ENCODE data around the gene MYLIP.

Gene MYLIP

GRCh38 chr6:16145038-16145437 lies 16.2 kb downstream of the MYLIP start:
- no peak for DNase-seq

- no peak for DNase-seq
Measured at GRCh38 chr6:16146028-16146427, 17.1 kb downstream of the MYLIP start.

DNA sequence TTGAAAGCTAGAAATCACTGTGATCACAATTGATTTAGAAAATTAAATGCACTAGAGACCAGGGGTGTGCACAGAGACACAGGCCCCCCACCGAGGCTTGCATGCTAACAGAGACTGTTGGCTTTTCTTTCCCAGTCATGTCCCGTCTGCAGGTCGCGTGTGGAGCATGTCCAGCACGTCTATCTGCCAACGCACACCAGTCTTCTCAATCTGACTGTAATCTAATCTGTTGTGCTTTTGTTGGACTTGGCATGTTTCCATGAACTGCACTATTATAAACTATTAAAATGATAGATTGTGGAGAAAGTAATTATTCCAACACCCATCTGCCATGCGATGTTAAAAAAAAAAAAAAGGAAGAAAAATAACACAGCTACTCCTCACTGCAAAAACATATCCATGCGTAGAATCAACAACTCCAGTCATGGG lies 17.7 kb downstream of the MYLIP start:
- DNase-seq: no peak

DNA sequence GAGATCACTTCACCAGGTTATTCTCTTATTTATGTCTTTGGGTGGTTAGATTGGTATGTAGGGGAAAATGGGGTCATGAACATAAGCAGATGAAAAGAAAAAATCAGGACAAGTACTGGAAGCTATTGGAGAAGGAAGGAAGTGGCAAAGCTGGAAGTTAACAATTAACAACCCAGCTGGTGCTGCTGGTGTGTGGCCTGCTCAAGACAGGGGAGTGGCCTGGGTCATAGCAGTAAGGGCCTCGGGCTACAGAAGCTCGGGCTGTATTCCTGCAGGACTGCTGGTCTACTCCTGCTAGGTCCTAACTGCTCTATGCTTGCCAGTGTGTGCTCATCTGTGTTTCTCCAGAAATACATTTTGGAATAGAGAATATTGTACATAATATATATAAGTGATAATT lies 19.6 kb downstream of the MYLIP start:
- no peak for DNase-seq

- DNase-seq: no peak
Measured at GRCh38 chr6:16149305-16149704, 20.4 kb downstream of the MYLIP start.

- DNase-seq: no peak
Measured at GRCh38 chr6:16150098-16150497, 21.2 kb downstream of the MYLIP start.

DNA sequence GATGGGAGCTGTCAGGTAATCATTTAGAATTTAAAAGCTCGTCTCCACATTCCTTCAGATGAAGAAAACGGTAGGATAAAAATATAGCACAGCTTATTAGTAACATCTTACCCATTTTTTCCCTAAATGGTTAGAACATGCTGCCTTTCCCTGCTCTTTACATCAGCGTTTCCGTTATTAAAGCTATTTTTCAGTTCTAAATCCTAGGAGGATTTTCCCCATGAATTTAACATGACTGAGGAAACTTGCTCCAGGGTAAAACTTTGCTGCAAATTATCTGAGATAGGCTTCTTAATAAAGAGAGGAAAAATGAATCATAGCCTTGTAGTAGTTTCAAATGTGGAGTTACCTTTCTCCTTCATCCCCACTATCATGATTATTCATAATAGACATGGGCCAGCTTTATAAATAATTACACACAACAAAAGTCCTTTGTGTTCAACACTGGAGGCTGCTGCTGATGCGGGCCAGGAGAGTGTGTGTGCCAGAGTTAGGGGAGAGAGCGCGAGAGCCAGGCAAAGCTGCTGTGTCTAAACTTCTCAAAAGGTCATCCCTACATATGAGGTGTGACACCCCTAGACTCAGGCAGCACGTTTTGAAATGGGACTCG lies 24.4 kb downstream of the MYLIP start:
- DNase-seq: no peak

DNA sequence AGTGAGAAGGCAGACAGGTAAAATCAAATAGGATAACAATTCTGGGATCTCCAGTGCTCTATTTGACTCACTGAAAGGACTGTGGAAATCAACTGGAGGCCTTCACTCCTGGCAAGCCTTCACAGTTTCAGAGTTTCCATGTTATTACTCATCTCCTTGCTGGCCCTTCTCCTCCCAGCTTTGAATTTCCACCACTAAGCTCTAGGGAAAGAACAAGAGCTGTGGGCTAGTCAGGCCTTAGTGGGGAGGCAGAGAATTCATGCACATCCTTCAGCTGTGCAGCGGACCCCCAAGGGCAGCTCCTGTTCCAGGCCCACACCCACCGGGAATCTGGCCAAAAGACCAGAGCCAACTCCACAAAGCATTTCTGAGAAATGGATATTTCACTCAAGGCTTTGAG lies 26.0 kb downstream of the MYLIP start:
- DNase-seq: no peak

DNA sequence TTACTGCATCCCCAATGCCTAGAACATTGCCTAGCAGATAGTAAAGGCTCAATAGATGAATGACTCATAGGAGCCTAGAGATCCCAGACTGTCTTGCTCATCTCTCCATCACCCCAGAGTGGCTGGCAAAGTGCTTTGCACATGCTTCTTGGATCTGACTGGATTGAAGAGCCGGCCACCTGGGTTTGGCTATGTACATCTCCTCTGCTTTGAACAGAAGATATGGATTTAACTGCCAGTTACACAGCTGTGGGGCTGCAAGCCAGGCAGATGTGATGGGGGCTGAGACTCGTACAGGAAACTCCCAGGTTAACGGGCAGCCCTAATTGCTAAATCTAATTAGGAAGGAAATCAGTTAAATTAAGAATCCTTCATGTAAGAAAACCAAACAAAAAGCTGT lies 28.6 kb downstream of the MYLIP start:
- no peak for DNase-seq

GRCh38 chr6:16157909-16158308 lies 29.0 kb downstream of the MYLIP start:
- DNase-seq: no peak

GRCh38 chr6:16158943-16159557 lies 30.2 kb downstream of the MYLIP start:
- DNase-seq: no peak

DNA sequence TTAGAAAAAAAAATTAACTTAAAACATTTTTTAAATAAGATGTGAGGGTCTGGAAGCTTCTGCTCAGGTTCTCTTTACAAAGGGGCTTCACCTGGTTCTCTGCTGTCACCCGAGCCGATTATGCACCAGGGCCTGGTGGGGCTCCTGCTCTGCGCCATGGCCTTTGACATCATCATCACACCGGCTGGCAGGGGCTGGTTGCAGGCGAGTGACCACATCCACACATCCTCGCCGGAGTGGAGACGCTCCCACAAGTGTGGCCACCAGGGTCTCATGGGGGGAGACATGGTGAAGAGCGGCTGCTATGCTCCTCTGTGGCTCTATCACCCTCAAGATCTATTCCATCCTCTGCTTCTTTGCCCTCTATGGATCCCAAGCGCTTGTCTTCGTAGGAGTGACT lies 31.9 kb downstream of the MYLIP start:
- no peak for DNase-seq

GRCh38 chr6:16162003-16162402 lies 33.1 kb downstream of the MYLIP start:
- no peak for DNase-seq

DNA sequence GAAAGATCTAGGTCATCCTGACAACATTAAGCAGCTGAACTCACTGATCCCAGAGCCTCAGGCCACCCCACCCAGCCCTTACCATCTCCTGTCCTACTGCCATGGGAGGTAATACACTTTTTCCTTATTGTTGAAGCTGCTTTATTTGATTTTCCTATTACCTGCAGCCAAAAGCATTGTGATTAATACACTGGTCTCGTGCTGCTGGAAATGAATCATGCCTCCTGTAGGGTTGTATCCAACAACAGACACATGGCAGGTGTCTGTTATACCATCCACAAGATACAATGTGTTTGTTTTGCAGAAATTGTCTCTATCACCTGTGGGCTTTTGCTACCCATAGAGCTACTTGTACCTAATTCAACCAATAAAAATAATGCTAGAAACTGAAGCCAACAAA lies 34.2 kb downstream of the MYLIP start:
- DNase-seq: no peak

GRCh38 chr6:16163535-16164300 lies 34.8 kb downstream of the MYLIP start:
- no peak for DNase-seq

- no peak for DNase-seq
Measured at GRCh38 chr6:16165641-16166040, 36.8 kb downstream of the MYLIP start.

GRCh38 chr6:16166871-16167608 lies 38.2 kb downstream of the MYLIP start:
- no peak for DNase-seq

GRCh38 chr6:16168121-16168520 lies 39.2 kb downstream of the MYLIP start:
- no peak for DNase-seq

DNA sequence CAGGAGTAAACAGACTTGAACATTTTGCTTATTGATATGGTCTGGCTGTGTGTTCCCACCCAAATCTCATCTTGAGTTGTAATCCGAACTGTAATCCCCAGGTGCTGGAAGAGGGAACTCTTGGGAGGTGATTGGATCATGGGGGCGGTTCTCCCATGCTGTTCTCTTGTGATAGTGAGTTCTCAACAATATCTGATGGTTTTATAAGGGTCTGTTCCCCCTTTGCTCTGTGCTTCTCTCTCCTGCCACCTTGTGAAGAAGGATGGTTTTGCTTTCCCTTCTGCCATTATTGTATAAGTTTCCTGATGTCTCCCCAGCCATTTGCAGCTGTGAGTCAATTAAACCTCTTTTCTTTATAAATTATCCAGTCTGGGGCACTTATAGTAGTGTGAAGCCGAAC lies 40.0 kb downstream of the MYLIP start:
- no peak for DNase-seq

- DNase-seq: no peak
Measured at GRCh38 chr6:16171400-16171799, 42.5 kb downstream of the MYLIP start.

GRCh38 chr6:16173167-16173940 lies 44.5 kb downstream of the MYLIP start:
- no peak for DNase-seq

DNA sequence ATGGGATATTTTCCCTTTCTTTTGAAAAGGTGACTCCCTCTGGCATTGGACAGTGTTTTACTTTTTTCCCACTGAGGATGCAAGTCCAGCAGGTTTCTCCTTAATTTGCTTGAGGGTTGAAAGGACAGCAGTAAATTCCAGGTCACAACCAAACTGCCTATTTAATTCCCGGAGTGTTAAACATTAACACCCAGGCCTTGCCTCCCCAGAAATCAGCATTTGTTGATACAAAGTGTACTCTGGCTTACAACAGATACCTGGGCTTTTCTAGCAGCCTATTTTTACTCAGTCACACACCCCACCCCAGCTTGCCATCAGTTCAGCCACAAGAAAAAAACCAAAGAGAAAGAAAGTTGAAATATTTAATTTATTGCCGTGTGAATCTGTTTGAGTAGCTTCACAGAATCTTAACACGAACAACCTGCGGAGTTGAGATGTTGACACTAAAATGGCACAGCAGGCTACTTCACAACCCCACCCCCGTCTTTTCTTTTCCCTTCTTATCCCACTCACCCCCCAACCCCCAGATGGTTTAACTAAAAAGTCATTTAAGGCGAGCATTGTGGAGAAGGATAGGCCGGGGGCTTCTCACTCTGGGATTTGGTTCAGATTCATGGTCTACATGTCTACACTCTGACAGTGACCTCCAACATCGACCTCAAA lies 45.7 kb downstream of the MYLIP start:
- no peak for DNase-seq

All from activated T-cell treated with anti-CD3 and anti-CD28 coated beads, Interleukin-2, amount 50 U/mL, for 1 hour (primary cell).